Stimulated activated CD8-positive, alpha-beta memory T cell treated with anti-CD3 and anti-CD28 coated beads, Interleukin-7, amount 100 ng/mL, for 24 hours (primary cell): Measurements from ENCODE around the gene STXBP6.

ENCODE experiments used
- DNase-seq: peaks from one replicate; pipeline ENCODE4 v3.0.0-alpha.2; 2020; ENCODE audit warnings: low read depth

Gene STXBP6

GRCh38 chr14:25049568-25050268, at the start of gene STXBP6:
Gene STXBP6 (minus strand): TSS chr14:25050147. CDS start chr14:24974818, 75,329 bp downstream.
- no peak for DNase-seq

GRCh38 chr14:25097120-25097519, 47.2 kb upstream of the STXBP6 start:
- DNase-seq: no peak

- DNase-seq: no peak
These were observed 45.9 kb upstream of the STXBP6 start for GRCh38 chr14:25095736-25096437.

- no peak for DNase-seq
These were observed 44.4 kb upstream of the STXBP6 start for GRCh38 chr14:25094171-25094907.

- DNase-seq: no peak
These were observed 42.4 kb upstream of the STXBP6 start for GRCh38 chr14:25092258-25092740.

GRCh38 chr14:25090716-25091454, 40.9 kb upstream of the STXBP6 start:
- no peak for DNase-seq

- DNase-seq: no peak
These were observed 40.3 kb upstream of the STXBP6 start for GRCh38 chr14:25090256-25090655.

- DNase-seq: no peak
These were observed 39.5 kb upstream of the STXBP6 start for GRCh38 chr14:25089496-25089895.

GRCh38 chr14:25086821-25087396, 37.0 kb upstream of the STXBP6 start:
- DNase-seq: no peak

- DNase-seq: no peak
These were observed 36.1 kb upstream of the STXBP6 start for GRCh38 chr14:25086081-25086480.

GRCh38 chr14:25080682-25081081, 30.7 kb upstream of the STXBP6 start:
- no peak for DNase-seq

- no peak for DNase-seq
These were observed 29.4 kb upstream of the STXBP6 start for GRCh38 chr14:25079311-25079710.

GRCh38 chr14:25074099-25074685, 24.2 kb upstream of the STXBP6 start:
- DNase-seq: no peak

- DNase-seq: no peak
These were observed 19.9 kb upstream of the STXBP6 start for GRCh38 chr14:25069879-25070278.

GRCh38 chr14:25067600-25067999, 17.7 kb upstream of the STXBP6 start:
- DNase-seq: no peak

- DNase-seq: no peak
These were observed 12.0 kb upstream of the STXBP6 start for GRCh38 chr14:25062022-25062321.

GRCh38 chr14:25056688-25057078, 6.7 kb upstream of the STXBP6 start:
- DNase-seq: no peak

GRCh38 chr14:25055992-25056687, 6.2 kb upstream of the STXBP6 start:
- no peak for DNase-seq

- DNase-seq: no peak
These were observed 5.1 kb upstream of the STXBP6 start for GRCh38 chr14:25055005-25055404.

GRCh38 chr14:25053585-25053984, 3.6 kb upstream of the STXBP6 start:
- DNase-seq: no peak

- DNase-seq: no peak
These were observed 3.0 kb upstream of the STXBP6 start for GRCh38 chr14:25052921-25053320.
